Right lobe of liver (tissue), 4 donors: Measurements from ENCODE around the gene KLHL42.

Source experiments
- CTCF ChIP-seq, 4 donors: fragments of 200-600 bp in 3 of 4; fragments of 450-650 bp in 1 of 4; IDR thresholded peaks; one replicate each; pipeline versions ENCODE4 v1.5.1 to v1.8.0; 2016 to 2022; ENCODE audit warnings: antibody characterized with exemption in 4 of 4, mild to moderate bottlenecking in 2 of 4
- POLR2A ChIP-seq: fragments of 450-650 bp; IDR thresholded peaks from one replicate; pipeline ENCODE4 v1.6.1; 2017; ENCODE audit warnings: antibody characterized with exemption, mild to moderate bottlenecking
- donor health status: DM: no; HTN: no; CAD: no.
- donor health status: DM: no; HTN: no; CAD: no.
- donor health status: DM: no; HTN: yes; CAD: no.

DNA sequence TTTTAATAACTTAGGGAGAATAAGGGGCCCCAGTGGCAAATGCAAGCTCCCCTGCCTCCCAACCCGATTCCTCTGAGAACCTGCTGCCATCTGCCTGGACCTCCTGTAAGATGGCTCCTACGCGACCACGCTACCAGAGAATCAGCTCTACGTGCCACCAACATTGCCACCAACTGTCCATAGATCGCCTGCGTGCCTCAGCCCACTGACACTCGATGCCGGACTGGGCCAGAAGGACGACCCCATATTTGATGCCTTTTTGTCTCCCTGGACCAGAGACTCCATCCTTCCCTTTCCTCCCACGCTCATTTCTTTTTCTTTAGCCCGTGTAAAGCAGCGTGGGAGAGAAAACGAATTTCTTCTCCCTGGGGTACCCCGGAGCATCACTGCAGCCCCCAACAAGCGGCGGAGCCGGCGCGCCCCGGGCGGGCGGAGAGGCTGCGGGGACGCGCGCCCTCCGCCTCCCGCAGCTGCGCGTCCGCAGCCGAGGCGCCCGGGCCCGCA lies 565 bp upstream of the KLHL42 start:
- TF ChIP-seq POLR2A: no peak
- TF ChIP-seq CTCF (IDR thresholded peaks at IDR 0.05): no peak
